SKM-1 treated with dmso at 0.1 percent for 144 hours (cell line): ENCODE measurements around the gene NNAT.

ENCODE experiments used
- DNase-seq: peaks from one replicate; lab custom pipeline; 2025; ENCODE audit not compliant: unreplicated experiment; lab: John Stamatoyannopoulos, UW

Gene NNAT

GRCh38 chr20:37564388-37565133 is 43.5 kb downstream of the NNAT start:
- peak; percentile 27 for DNase-seq

- no peak for DNase-seq
These were observed 44.2 kb downstream of the NNAT start for GRCh38 chr20:37565134-37565811.

GRCh38 chr20:37566590-37567330 is 45.7 kb downstream of the NNAT start:
- no peak for DNase-seq

GRCh38 chr20:37567331-37567665 is 46.2 kb downstream of the NNAT start:
- no peak for DNase-seq

- DNase-seq: no peak
These were observed 46.9 kb downstream of the NNAT start for GRCh38 chr20:37567671-37568588.

- no peak for DNase-seq
These were observed 49.4 kb downstream of the NNAT start for GRCh38 chr20:37570419-37570818.

GRCh38 chr20:37571033-37571432 is 50.0 kb downstream of the NNAT start:
- no peak for DNase-seq
